Suprapubic skin (tissue), 4 donors: ENCODE results near the gene ABRACL. TPM values are rescaled to one million over a fixed set of nuclear protein-coding genes. Genes with fewer than 3 reads are reported as not detected.

ENCODE experiments used
- DNase-seq, 2 donors: peaks; one replicate each; pipeline ENCODE4 v3.0.0-alpha.2; 2019; ENCODE audit warnings: low spot score in 2 of 2
- H3K27ac ChIP-seq: fragments of 200-600 bp; sonication (generic); one replicate; pipeline ENCODE4 v1.5.1; 2019
- H3K27me3 ChIP-seq: fragments of 200-600 bp; sonication (generic); one replicate; pipeline ENCODE4 v1.5.1; 2019
- H3K36me3 ChIP-seq: fragments of 200-600 bp; sonication (generic); one replicate; pipeline ENCODE4 v1.5.1; 2019
- H3K4me1 ChIP-seq: fragments of 200-600 bp; sonication (generic); one replicate; pipeline ENCODE4 v1.5.1; 2019
- H3K4me3 ChIP-seq: fragments of 200-600 bp; sonication (generic); one replicate; pipeline ENCODE4 v1.5.1; 2019; ENCODE audit warnings: mild to moderate bottlenecking
- H3K9me3 ChIP-seq: fragments of 200-600 bp; sonication (generic); one replicate; pipeline ENCODE4 v1.5.1; 2019
- CTCF ChIP-seq, 2 donors: fragments of 200-600 bp in 1 of 2; fragments of 450-650 bp in 1 of 2; sonication (generic) in 1 of 2; IDR thresholded peaks; one replicate each; pipeline ENCODE4 v1.5.1; 2016 to 2019; ENCODE audit warnings: antibody characterized with exemption in 2 of 2, mild to moderate bottlenecking in 1 of 2, moderate library complexity in 1 of 2
- EP300 ChIP-seq: sonication (generic); formaldehyde crosslinking; IDR thresholded peaks from one replicate; pipeline ENCODE4 v1.6.1; 2017; ENCODE audit warnings: antibody characterized with exemption
- POLR2A ChIP-seq, 2 donors: fragments of 450-650 bp; IDR thresholded peaks; one replicate each; pipeline ENCODE4 v1.6.1; 2017; ENCODE audit warnings: antibody characterized with exemption in 2 of 2, mild to moderate bottlenecking in 2 of 2, moderate library complexity in 2 of 2
- POLR2AphosphoS5 ChIP-seq, 3 donors: sonication (generic); formaldehyde crosslinking; IDR thresholded peaks; one replicate each; pipeline ENCODE4 v1.6.1; 2017; ENCODE audit warnings: antibody characterized with exemption in 3 of 3
- WGBS: methylation state at CpG from one replicate; pipeline ENCODE4 v1.1.5; 2018; 5-methylcytosine and 5-hydroxymethylcytosine counted together
- total RNA-seq, 4 donors: library from RNA; depleted of rRNA; stranded (reverse); fragments of >200 nt; gene quantifications; one replicate each; pipeline ENCODE4 v1.1.0, GENCODE V29; 2016

ABRACL gene
- total RNA-seq, 4 donors from 2014 or later, result 12.0 to 25.0 (median 16.0) TPM

- no peak overlapping the region for H3K4me3 ChIP-seq
- WGBS, result 64% methylated on average over 3 of the region's 3 CpGs
Observed at GRCh38 chr6:139011980-139012379, 16.6 kb upstream of the ABRACL start.

GRCh38 chr6:139013185-139013800 lies 15.3 kb upstream of the ABRACL start:
- Histone ChIP-seq H3K9me3 (no peaks in the 10 kb centered on the region), H3K27me3 (no peaks in the 10 kb centered on the region), H3K4me3 (no peak overlapping the region), H3K27ac (no peak overlapping the region), H3K4me1 (no peaks in the 10 kb centered on the region), H3K36me3 (no peaks in the 10 kb centered on the region)
- WGBS, result 98% methylated on average over 4 of the region's 4 CpGs
- no peak for DNase-seq
- no peak for TF ChIP-seq POLR2AphosphoS5 (IDR thresholded peaks at IDR 0.05)
- no peak for TF ChIP-seq POLR2A (IDR thresholded peaks at IDR 0.05)
- no peak for TF ChIP-seq CTCF (IDR thresholded peaks at IDR 0.05)
- TF ChIP-seq EP300, result no peak

More at GRCh38 chr6:139011980-139012379, 16.6 kb upstream of the ABRACL start:
- Histone ChIP-seq H3K27me3 (no peaks in the 10 kb centered on the region), H3K4me1 (no peaks in the 10 kb centered on the region), H3K27ac (no peak overlapping the region), H3K36me3 (no peaks in the 10 kb centered on the region), H3K9me3 (no peaks in the 10 kb centered on the region)
- no peak for DNase-seq
- TF ChIP-seq CTCF (IDR thresholded peaks at IDR 0.05) (no peak), POLR2AphosphoS5 (IDR thresholded peaks at IDR 0.05) (no peak)

- DNase-seq, result no peak
- H3K27ac ChIP-seq, result no peak overlapping the region
- H3K36me3 ChIP-seq, result no peaks in the 10 kb centered on the region
- 87% methylated on average over 3 of the region's 3 CpGs for whole genome bisulfite sequencing
- no peak overlapping the region for H3K4me3 ChIP-seq
- TF ChIP-seq EP300, result no peak
- H3K27me3 ChIP-seq, result no peaks in the 10 kb centered on the region
- no peaks in the 10 kb centered on the region for H3K4me1 ChIP-seq
- H3K9me3 ChIP-seq, result no peaks in the 10 kb centered on the region
Observed at GRCh38 chr6:139014945-139015344, 13.6 kb upstream of the ABRACL start.

- no peak for DNase-seq
- Histone ChIP-seq H3K4me1 (no peaks in the 10 kb centered on the region), H3K4me3 (no peak overlapping the region), H3K27me3 (no peaks in the 10 kb centered on the region), H3K36me3 (no peaks in the 10 kb centered on the region), H3K27ac (no peak overlapping the region), H3K9me3 (no peaks in the 10 kb centered on the region)
- TF ChIP-seq POLR2AphosphoS5 (IDR thresholded peaks at IDR 0.05), result no peak
- TF ChIP-seq EP300, result no peak
- no peak for TF ChIP-seq CTCF (IDR thresholded peaks at IDR 0.05)
- no peak for TF ChIP-seq POLR2A (IDR thresholded peaks at IDR 0.05)
- WGBS, result 75% methylated on average over 7 of the region's 7 CpGs
Observed at GRCh38 chr6:139016337-139017213, 12.0 kb upstream of the ABRACL start.

- no peak for TF ChIP-seq POLR2A (IDR thresholded peaks at IDR 0.05)
- H3K27ac ChIP-seq, result no peak overlapping the region
Observed at GRCh38 chr6:139017227-139017626, 11.3 kb upstream of the ABRACL start.

GRCh38 chr6:139019722-139020121 lies 8.8 kb upstream of the ABRACL start:
- 94% methylated on average over 2 of the region's 2 CpGs for WGBS
- Histone ChIP-seq H3K4me1 (no peaks in the 10 kb centered on the region), H3K27me3 (no peaks in the 10 kb centered on the region), H3K9me3 (no peaks in the 10 kb centered on the region), H3K27ac (no peak overlapping the region), H3K36me3 (no peaks in the 10 kb centered on the region), H3K4me3 (no peak overlapping the region)
- no peak for DNase-seq
- TF ChIP-seq POLR2AphosphoS5 (IDR thresholded peaks at IDR 0.05), result no peak
- no peak for TF ChIP-seq EP300
- TF ChIP-seq CTCF (IDR thresholded peaks at IDR 0.05), result no peak
- no peak for TF ChIP-seq POLR2A (IDR thresholded peaks at IDR 0.05)

More at GRCh38 chr6:139017227-139017626, 11.3 kb upstream of the ABRACL start:
- Histone ChIP-seq H3K36me3 (no peaks in the 10 kb centered on the region), H3K4me1 (no peaks in the 10 kb centered on the region), H3K4me3 (no peak overlapping the region), H3K27me3 (no peaks in the 10 kb centered on the region), H3K9me3 (no peaks in the 10 kb centered on the region)
- no peak for DNase-seq
- 55% methylated on average over 3 of the region's 3 CpGs for WGBS
